HL-60 (cell line): Measurements from ENCODE around the gene ZBTB7C.

Experiments
- DNase-seq, 2 experiments: peaks; one replicate each; pipeline ENCODE4 v3.0.0-alpha.2; 2010 to 2020; ENCODE audit warnings: low read depth in 1 of 2, low spot score in 1 of 2
- H3K27ac ChIP-seq: fragments of 250-450 bp; sonication (Bioruptor Pico); replicated peaks from 2 replicates; pipeline ENCODE4 v1.5.1; 2020; ENCODE audit warnings: mild to moderate bottlenecking, moderate library complexity
- H3K27me3 ChIP-seq: fragments of 250-450 bp; sonication (Bioruptor Pico); 2 replicates; pipeline ENCODE4 v1.5.1; 2021; ENCODE audit warnings: mild to moderate bottlenecking, moderate library complexity; ENCODE audit not compliant: insufficient read depth, poor library complexity, severe bottlenecking
- H3K4me3 ChIP-seq: replicated peaks from 2 replicates; pipeline ENCODE4 v1.5.1; 2011; ENCODE audit warnings: mild to moderate bottlenecking, control low read depth, low read length; ENCODE audit not compliant: insufficient read depth
- CTCF ChIP-seq: IDR thresholded peaks from one replicate; pipeline ENCODE4 v1.5.1; 2011; ENCODE audit warnings: low read length, control low read depth, inconsistent platforms; ENCODE audit not compliant: insufficient read depth
- GABPA ChIP-seq: IDR thresholded peaks from 2 replicates; pipeline ENCODE4 v1.6.1; 2012; ENCODE audit warnings: low read depth
- POLR2AphosphoS5 ChIP-seq: IDR thresholded peaks from 2 replicates; pipeline ENCODE4 v1.6.1; 2012; ENCODE audit warnings: low read depth
- REST ChIP-seq: IDR thresholded peaks from 2 replicates; pipeline ENCODE4 v1.6.1; 2012; ENCODE audit warnings: low read depth; ENCODE audit not compliant: insufficient replicate concordance
- SPI1 ChIP-seq: IDR thresholded peaks from 2 replicates; pipeline ENCODE4 v1.6.1; 2012; ENCODE audit warnings: low read depth, mild to moderate bottlenecking, borderline replicate concordance

ZBTB7C gene

GRCh38 chr18:48119204-48119603 lies 290.0 kb downstream of the ZBTB7C start:
- peaks cover 15% of the 10 kb centered on the region for H3K27me3 ChIP-seq
- TF ChIP-seq REST (no peak), GABPA (no peak), CTCF (no peak), SPI1 (no peak), POLR2AphosphoS5 (no peak)

GRCh38 chr18:48116873-48117630 lies 292.1 kb downstream of the ZBTB7C start:
- no peak for TF ChIP-seq GABPA
- TF ChIP-seq SPI1 = no peak
- TF ChIP-seq POLR2AphosphoS5 = no peak
- no peak for TF ChIP-seq REST
- no peak for TF ChIP-seq CTCF
- H3K27me3 ChIP-seq = peaks cover 15% of the 10 kb centered on the region
- DNase-seq = no peak
- no peak overlapping the region for H3K4me3 ChIP-seq
- H3K27ac ChIP-seq = no peak overlapping the region

More at GRCh38 chr18:48119204-48119603, 290.0 kb downstream of the ZBTB7C start:
- no peak for DNase-seq
- H3K27ac ChIP-seq = no peak overlapping the region
- no peak overlapping the region for H3K4me3 ChIP-seq

- TF ChIP-seq CTCF (no peak), SPI1 (no peak), POLR2AphosphoS5 (no peak), GABPA (no peak), REST (no peak)
- DNase-seq = no peak
- H3K27me3 ChIP-seq = peaks cover 13% of the 10 kb centered on the region
- no peak overlapping the region for H3K27ac ChIP-seq
- no peak overlapping the region for H3K4me3 ChIP-seq
Measured at GRCh38 chr18:48116017-48116416, 293.2 kb downstream of the ZBTB7C start.
